ENCODE measurements around the gene TSC1. TPM values are rescaled to one million over a fixed set of nuclear protein-coding genes. Genes with fewer than 3 reads are reported as not detected.
"Not testable (repeated sequence)": the region's sequence is repeated elsewhere in the genome, so short reads cannot be mapped to it uniquely, and the experiment has no call there.

The TSC1 gene
- total RNA-seq, 1 donor from 2014 or later: 50.8 TPM

DNA sequence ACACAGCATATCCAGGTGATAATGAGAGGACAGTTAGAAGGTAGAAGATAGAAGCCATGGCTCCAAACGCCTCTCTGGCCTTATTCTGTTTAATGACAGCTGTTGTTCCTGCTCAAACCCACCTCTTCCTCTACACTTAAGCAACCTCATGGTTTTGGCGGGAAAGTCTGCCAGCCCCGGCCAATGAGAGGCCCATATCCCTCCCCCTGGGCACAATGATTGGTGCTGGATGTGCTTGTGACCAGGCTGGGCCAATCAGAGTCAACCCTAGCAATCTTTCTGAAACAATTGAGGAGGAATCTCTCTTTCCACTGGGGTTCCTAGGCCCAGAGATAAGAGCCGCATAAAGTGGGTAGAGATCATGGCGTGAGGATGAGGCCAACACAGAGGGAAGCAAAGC, 29.3 kb upstream of the TSC1 start:
- no peaks in the 10 kb centered on the region for H3K9me3 Mint-ChIP-seq (ENCODE audit: unreplicated experiment)
- no peak for DNase-seq (ENCODE audit: extremely low spot score, unreplicated experiment)
- peaks cover 4% of the 10 kb centered on the region for H3K4me1 Mint-ChIP-seq (ENCODE audit: unreplicated experiment)
- no peaks in the 10 kb centered on the region for H3K36me3 Mint-ChIP-seq (ENCODE audit: unreplicated experiment)
- no peak for TF ChIP-seq CTCF (IDR thresholded peaks at IDR 0.05)
- H3K4me3 Mint-ChIP-seq (ENCODE audit: unreplicated experiment): no peak overlapping the region
- peaks cover 46% of the 10 kb centered on the region for H3K27me3 Mint-ChIP-seq (ENCODE audit: unreplicated experiment)
- no peak overlapping the region for H3K27ac Mint-ChIP-seq (ENCODE audit: unreplicated experiment)

GRCh38 chr9:132973166-132973565, 28.8 kb upstream of the TSC1 start:
- no peaks in the 10 kb centered on the region for H3K36me3 Mint-ChIP-seq (ENCODE audit: unreplicated experiment)
- H3K4me3 Mint-ChIP-seq (ENCODE audit: unreplicated experiment): no peak overlapping the region
- no peak for TF ChIP-seq CTCF (IDR thresholded peaks at IDR 0.05)
- peaks cover 44% of the 10 kb centered on the region for H3K27me3 Mint-ChIP-seq (ENCODE audit: unreplicated experiment)
- no peak overlapping the region for H3K27ac Mint-ChIP-seq (ENCODE audit: unreplicated experiment)
- peaks cover 4% of the 10 kb centered on the region for H3K4me1 Mint-ChIP-seq (ENCODE audit: unreplicated experiment)
- no peak for DNase-seq (ENCODE audit: extremely low spot score, unreplicated experiment)
- no peaks in the 10 kb centered on the region for H3K9me3 Mint-ChIP-seq (ENCODE audit: unreplicated experiment)

GRCh38 chr9:132970324-132971062, 26.1 kb upstream of the TSC1 start:
- DNase-seq (ENCODE audit: extremely low spot score, unreplicated experiment): no peak
- peaks cover 4% of the 10 kb centered on the region for H3K4me1 Mint-ChIP-seq (ENCODE audit: unreplicated experiment)

DNA sequence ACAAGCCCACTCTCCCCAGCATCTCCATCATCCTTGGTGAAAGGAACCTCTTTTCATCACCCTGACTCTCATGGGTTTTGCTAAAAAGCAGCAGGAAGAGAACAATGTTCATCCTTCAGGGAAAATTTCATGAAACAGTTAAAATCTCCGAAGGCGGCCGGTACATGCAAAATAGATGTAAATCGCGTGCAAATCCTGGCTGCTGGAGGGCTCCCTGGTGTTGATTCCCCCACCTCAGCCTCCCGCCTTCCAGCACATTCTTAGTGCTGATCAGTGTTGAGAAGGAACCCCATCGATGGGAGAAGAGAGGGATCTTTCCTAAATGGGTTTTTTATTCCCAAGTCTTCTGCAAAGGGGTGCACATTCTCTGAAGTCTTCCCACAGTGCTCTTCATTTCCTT, 25.4 kb upstream of the TSC1 start:
- no peak for DNase-seq (ENCODE audit: extremely low spot score, unreplicated experiment)
- TF ChIP-seq CTCF (IDR thresholded peaks at IDR 0.05): no peak
- H3K9me3 Mint-ChIP-seq (ENCODE audit: unreplicated experiment): no peaks in the 10 kb centered on the region
- no peak overlapping the region for H3K4me3 Mint-ChIP-seq (ENCODE audit: unreplicated experiment)
- peaks cover 50% of the 10 kb centered on the region for H3K27me3 Mint-ChIP-seq (ENCODE audit: unreplicated experiment)
- H3K27ac Mint-ChIP-seq (ENCODE audit: unreplicated experiment): no peak overlapping the region
- no peaks in the 10 kb centered on the region for H3K36me3 Mint-ChIP-seq (ENCODE audit: unreplicated experiment)
- H3K4me1 Mint-ChIP-seq (ENCODE audit: unreplicated experiment): peaks cover 4% of the 10 kb centered on the region

More at GRCh38 chr9:132970324-132971062, 26.1 kb upstream of the TSC1 start:
- no peak for TF ChIP-seq CTCF (IDR thresholded peaks at IDR 0.05)
- Mint-ChIP-seq H3K36me3 (ENCODE audit: unreplicated experiment) (no peaks in the 10 kb centered on the region), H3K9me3 (ENCODE audit: unreplicated experiment) (no peaks in the 10 kb centered on the region), H3K27ac (ENCODE audit: unreplicated experiment) (no peak overlapping the region), H3K4me3 (ENCODE audit: unreplicated experiment) (no peak overlapping the region), H3K27me3 (ENCODE audit: unreplicated experiment) (peaks cover 49% of the 10 kb centered on the region)

GRCh38 chr9:132967908-132968307, 23.5 kb upstream of the TSC1 start:
- not testable (repeated sequence) for H3K36me3 Mint-ChIP-seq (ENCODE audit: unreplicated experiment); H3K4me1 Mint-ChIP-seq (ENCODE audit: unreplicated experiment); H3K27ac Mint-ChIP-seq (ENCODE audit: unreplicated experiment)

More at GRCh38 chr9:132967908-132968307, 23.5 kb upstream of the TSC1 start:
- H3K27me3 Mint-ChIP-seq (ENCODE audit: unreplicated experiment): peaks cover 48% of the 10 kb centered on the region
- DNase-seq (ENCODE audit: extremely low spot score, unreplicated experiment); H3K9me3 Mint-ChIP-seq (ENCODE audit: unreplicated experiment); H3K4me3 Mint-ChIP-seq (ENCODE audit: unreplicated experiment): not testable (repeated sequence)
